A673 (cell line): Measurements from ENCODE around the gene AKR7A2. TPM values are rescaled to one million over a fixed set of nuclear protein-coding genes. Genes with fewer than 3 reads are reported as not detected.
A peak's percentile ranks its signal among the peaks of the same experiment; 100 is the strongest.

Source experiments
- BruUV-seq: library from RNA; stranded (reverse); fragments of 400-500 nt; replicated peaks from 2 replicates; lab custom pipeline; 2021; lab: Mats Ljungman, UMichigan
- CTCF ChIA-PET: fragments of 300-600 bp; sonication (Branson Sonifier 250); formaldehyde crosslinking; loops from one replicate; lab custom pipeline; 2022; ENCODE audit warnings: antibody characterized with exemption; lab: Charles Lee
- POLR2A ChIA-PET: fragments of 300-600 bp; sonication (Branson Sonifier 250); formaldehyde crosslinking; loops from one replicate; lab custom pipeline; 2022; ENCODE audit warnings: antibody characterized with exemption; ENCODE audit not compliant: low non-redundant PET; lab: Charles Lee
- DNase-seq: peaks from one replicate; pipeline ENCODE4 v3.0.0-alpha.2; 2015; ENCODE audit warnings: low spot score
- H3K27ac ChIP-seq: fragments of 200-600 bp; sonication (generic); 2 replicates; pipeline ENCODE4 v1.5.1; 2016; ENCODE audit warnings: mixed run types, low read depth, mild to moderate bottlenecking, mixed read lengths, antibody characterized with exemption, low read length; ENCODE audit not compliant: poor library complexity, severe bottlenecking
- H3K27me3 ChIP-seq: fragments of 200-600 bp; sonication (generic); replicated peaks from 2 replicates; pipeline ENCODE4 v1.6.1; 2017; ENCODE audit warnings: mixed run types, low read depth, mild to moderate bottlenecking, mixed read lengths, antibody characterized with exemption, low read length; ENCODE audit not compliant: insufficient read depth, poor library complexity
- H3K36me3 ChIP-seq: fragments of 200-600 bp; sonication (generic); 2 replicates; pipeline ENCODE4 v1.6.1; 2016; ENCODE audit warnings: mixed run types, mild to moderate bottlenecking, mixed read lengths, antibody characterized with exemption, low read length; ENCODE audit not compliant: insufficient read depth, poor library complexity, severe bottlenecking
- H3K4me1 ChIP-seq: fragments of 200-600 bp; sonication (generic); 2 replicates; pipeline ENCODE4 v1.6.1; 2017; ENCODE audit warnings: mixed run types, mild to moderate bottlenecking, mixed read lengths, antibody characterized with exemption, low read length; ENCODE audit not compliant: insufficient read depth, poor library complexity, severe bottlenecking
- H3K4me3 ChIP-seq: fragments of 200-600 bp; sonication (generic); 2 replicates; pipeline ENCODE4 v1.5.1; 2016; ENCODE audit warnings: low read depth, mixed run types, mild to moderate bottlenecking, mixed read lengths, low read length; ENCODE audit not compliant: poor library complexity, severe bottlenecking
- H3K9me3 ChIP-seq: fragments of 200-600 bp; sonication (generic); 2 replicates; pipeline ENCODE4 v1.6.1; 2016; ENCODE audit warnings: mixed run types, low read depth, mild to moderate bottlenecking, mixed read lengths, antibody characterized with exemption, low read length; ENCODE audit not compliant: poor library complexity, severe bottlenecking
- EZH2 ChIP-seq: fragments of 200-600 bp; sonication (generic); IDR thresholded peaks from 2 replicates; pipeline ENCODE4 v1.6.1; 2017; ENCODE audit warnings: borderline replicate concordance, low read depth, mild to moderate bottlenecking, mixed read lengths, antibody characterized with exemption, low read length; ENCODE audit not compliant: poor library complexity, severe bottlenecking
- intact Hi-C: fragments of 100-400 bp; cut with micrococcal nuclease; formaldehyde crosslinking; loops from one replicate; pipeline ENCODE4 v1.10.0; 2022; ENCODE audit not compliant: unreplicated experiment
- total RNA-seq: library from RNA; stranded (reverse); gene quantifications from 2 replicates; pipeline ENCODE4 v1.2.3, GENCODE V29; 2021
- TF ChIP-seq, protein P1 (sequence below): fragments of 300-800, 200-600 bp; sonication (generic); conservative IDR thresholded peaks from 2 replicates; pipeline ENCODE4 v1.5.1; 2017; ENCODE audit warnings: low read depth, mild to moderate bottlenecking, antibody characterized with exemption, low read length, moderate library complexity, mixed read lengths

The AKR7A2 gene
- total RNA-seq, 1 experiment from 2014 or later, result 57.2 TPM

DNA sequence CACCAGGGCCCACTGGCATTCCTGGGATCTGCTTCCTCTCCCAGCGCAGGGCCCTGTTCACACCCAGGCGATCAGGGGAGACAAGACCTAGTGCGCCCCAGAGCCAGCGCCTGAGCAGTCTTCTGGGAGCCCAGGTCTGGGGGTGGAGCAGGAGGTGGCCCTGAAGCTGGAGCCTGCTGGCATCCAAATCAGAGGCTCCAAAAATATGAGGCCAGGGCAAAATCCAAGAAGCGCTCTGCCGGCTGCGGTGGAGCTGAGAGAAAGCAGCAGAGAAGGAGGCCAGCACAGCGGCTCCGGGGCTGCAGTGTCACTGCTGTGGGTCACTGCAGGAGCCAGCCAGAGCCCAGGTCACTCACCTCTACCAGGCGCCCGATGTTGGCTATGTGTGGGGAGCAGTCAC, 32.9 kb upstream of the AKR7A2 start:
- DNase-seq, result no peak
- no peaks in the 10 kb centered on the region for H3K9me3 ChIP-seq
- ChIA-PET CTCF (no interaction called here), POLR2A (no interaction called here)
- no peak overlapping the region for H3K4me3 ChIP-seq
- H3K4me1 ChIP-seq, result no peaks in the 10 kb centered on the region
- intact Hi-C loops, result loop anchor here (1.0 kb wide), 1 partner anchor 307 kb away; no protein-coding TSS in a partner anchor
- H3K36me3 ChIP-seq, result peaks cover 13% of the 10 kb centered on the region
- H3K27ac ChIP-seq, result no peak overlapping the region
- TF ChIP-seq, protein P1, sequence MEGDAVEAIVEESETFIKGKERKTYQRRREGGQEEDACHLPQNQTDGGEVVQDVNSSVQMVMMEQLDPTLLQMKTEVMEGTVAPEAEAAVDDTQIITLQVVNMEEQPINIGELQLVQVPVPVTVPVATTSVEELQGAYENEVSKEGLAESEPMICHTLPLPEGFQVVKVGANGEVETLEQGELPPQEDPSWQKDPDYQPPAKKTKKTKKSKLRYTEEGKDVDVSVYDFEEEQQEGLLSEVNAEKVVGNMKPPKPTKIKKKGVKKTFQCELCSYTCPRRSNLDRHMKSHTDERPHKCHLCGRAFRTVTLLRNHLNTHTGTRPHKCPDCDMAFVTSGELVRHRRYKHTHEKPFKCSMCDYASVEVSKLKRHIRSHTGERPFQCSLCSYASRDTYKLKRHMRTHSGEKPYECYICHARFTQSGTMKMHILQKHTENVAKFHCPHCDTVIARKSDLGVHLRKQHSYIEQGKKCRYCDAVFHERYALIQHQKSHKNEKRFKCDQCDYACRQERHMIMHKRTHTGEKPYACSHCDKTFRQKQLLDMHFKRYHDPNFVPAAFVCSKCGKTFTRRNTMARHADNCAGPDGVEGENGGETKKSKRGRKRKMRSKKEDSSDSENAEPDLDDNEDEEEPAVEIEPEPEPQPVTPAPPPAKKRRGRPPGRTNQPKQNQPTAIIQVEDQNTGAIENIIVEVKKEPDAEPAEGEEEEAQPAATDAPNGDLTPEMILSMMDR, result no peak
- TF ChIP-seq EZH2, result no peak
- BruUV-seq, result no TSS peak
- no peaks in the 10 kb centered on the region for H3K27me3 ChIP-seq

DNA sequence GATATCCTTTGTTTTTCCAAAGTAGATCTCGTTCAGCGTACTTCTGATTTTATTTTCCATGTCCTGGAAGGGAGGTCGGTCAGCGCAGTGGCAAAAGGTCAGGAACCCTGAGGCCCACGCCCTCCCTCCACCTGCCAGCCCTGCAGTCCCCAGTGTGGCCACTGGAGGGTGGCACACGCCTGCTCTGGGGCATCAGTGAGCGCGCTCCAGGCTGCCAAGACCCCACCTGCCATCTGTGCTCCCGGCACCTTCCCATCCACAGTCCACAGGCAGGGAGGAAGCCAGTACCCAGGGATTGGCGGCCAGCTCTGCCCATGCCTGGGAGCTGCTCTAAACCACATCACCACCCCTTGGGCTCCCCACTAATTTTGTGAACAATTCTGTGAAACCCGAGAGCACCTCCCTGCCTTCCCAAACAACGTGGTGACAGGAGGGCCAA, 32.4 kb upstream of the AKR7A2 start:
- intact Hi-C loops, result loop anchor here (1.0 kb wide), 1 partner anchor 308 kb away; no protein-coding TSS in a partner anchor
- POLR2A ChIA-PET, result no interaction called here
- BruUV-seq, result no TSS peak
- H3K36me3 ChIP-seq, result peaks cover 13% of the 10 kb centered on the region
- H3K4me3 ChIP-seq, result no peak overlapping the region
- H3K4me1 ChIP-seq, result no peaks in the 10 kb centered on the region
- H3K27ac ChIP-seq, result no peak overlapping the region
- H3K9me3 ChIP-seq, result no peaks in the 10 kb centered on the region
- peak; percentile 45 for DNase-seq
- CTCF ChIA-PET, result no interaction called here
- TF ChIP-seq, protein P1, result peak; percentile 78
- TF ChIP-seq EZH2, result no peak
- no peaks in the 10 kb centered on the region for H3K27me3 ChIP-seq

GRCh38 chr1:19343617-19344350, 31.8 kb upstream of the AKR7A2 start:
- CTCF ChIA-PET, result interaction anchor here (0.6 kb wide), 1 partner anchor 296 kb away, joined by 4 read pairs; no protein-coding TSS in a partner anchor
- intact Hi-C loops, result loop anchor here (1.0 kb wide), 1 partner anchor 309 kb away; no protein-coding TSS in a partner anchor

More at GRCh38 chr1:19343617-19344350, 31.8 kb upstream of the AKR7A2 start:
- Histone ChIP-seq H3K4me1 (no peaks in the 10 kb centered on the region), H3K9me3 (no peaks in the 10 kb centered on the region), H3K27ac (no peak overlapping the region), H3K4me3 (no peak overlapping the region), H3K36me3 (peaks cover 13% of the 10 kb centered on the region), H3K27me3 (no peaks in the 10 kb centered on the region)
- no TSS peak for BruUV-seq
- no peak for TF ChIP-seq EZH2
- TF ChIP-seq, protein P1, result no peak
- no peak for DNase-seq
- POLR2A ChIA-PET, result no interaction called here
